Immature natural killer cell (primary cell): ENCODE data around the gene C1orf56. TPM values are rescaled to one million over a fixed set of nuclear protein-coding genes. Genes with fewer than 3 reads are reported as not detected.
A peak's percentile ranks its signal among the peaks of the same experiment; 100 is the strongest.

Experiments
- DNase-seq, 3 donors: peaks; one replicate each; pipeline ENCODE4 v3.0.0; 2022; ENCODE audit warnings: mixed read lengths in 1 of 3
- H3K27ac Mint-ChIP-seq, 6 donors: one replicate each; pipeline ENCODE4 v1.8.0; 2020; ENCODE audit warnings: mixed read lengths in 6 of 6, mild to moderate bottlenecking in 5 of 6, inconsistent platforms in 4 of 6, moderate library complexity in 3 of 6
- H3K27me3 Mint-ChIP-seq, 3 donors: one replicate each; pipeline ENCODE4 v1.8.0; 2020 to 2021; ENCODE audit warnings: low read depth in 3 of 3, mild to moderate bottlenecking in 3 of 3, mixed read lengths in 3 of 3, moderate library complexity in 3 of 3, inconsistent platforms in 1 of 3
- H3K36me3 Mint-ChIP-seq, 3 donors: one replicate each; pipeline ENCODE4 v1.8.0; 2020; ENCODE audit warnings: mixed read lengths in 3 of 3, inconsistent platforms in 2 of 3, mild to moderate bottlenecking in 2 of 3
- H3K4me1 Mint-ChIP-seq, 2 donors: one replicate each; pipeline ENCODE4 v1.8.0; 2020; ENCODE audit warnings: inconsistent platforms in 2 of 2, mild to moderate bottlenecking in 2 of 2, mixed read lengths in 2 of 2, moderate library complexity in 1 of 2
- H3K4me3 Mint-ChIP-seq, 5 donors: one replicate each; pipeline ENCODE4 v1.8.0; 2020; ENCODE audit warnings: mild to moderate bottlenecking in 5 of 5, mixed read lengths in 5 of 5, inconsistent platforms in 3 of 5, moderate library complexity in 3 of 5
- H3K9me3 Mint-ChIP-seq, 6 donors: one replicate each; pipeline ENCODE4 v1.8.0; 2020; ENCODE audit warnings: mild to moderate bottlenecking in 6 of 6, mixed read lengths in 6 of 6, inconsistent platforms in 4 of 6, moderate library complexity in 3 of 6
- polyA plus RNA-seq, 3 donors: library from polyadenylated mRNA; unstranded; fragments of 300-500 nt; fragmentation: Illumina TruSeq; gene quantifications; one replicate each; pipeline ENCODE4 v1.2.3, GENCODE V29; 2021

Gene C1orf56
- polyA plus RNA-seq, 3 donors from 2014 or later: 4.0 to 7.0 (median 4.3) TPM

DNA sequence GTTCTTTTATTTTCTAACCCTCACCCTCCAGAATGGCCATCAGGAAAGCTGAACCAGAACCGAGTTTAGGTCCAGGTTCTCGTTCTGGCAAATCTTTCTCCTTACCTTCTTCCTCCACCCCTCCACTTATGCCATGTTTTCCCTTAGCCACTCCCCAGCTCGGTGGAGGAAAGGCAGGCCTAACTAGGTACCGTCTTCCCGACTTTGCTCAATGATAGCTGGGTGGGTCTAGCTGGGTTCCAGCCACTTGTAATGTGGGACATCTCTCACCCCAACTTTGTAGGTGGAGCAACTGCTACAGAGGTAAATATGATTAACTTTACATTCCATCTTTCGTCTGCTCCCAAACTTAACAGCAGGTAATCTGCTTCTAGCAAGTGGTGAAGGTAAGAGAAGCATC, 10.5 kb upstream of the C1orf56 start:
- peak overlapping the region in 1 of 6 donors; percentile 19 for H3K27ac Mint-ChIP-seq
- H3K36me3 Mint-ChIP-seq: peaks cover 14 to 23% (median 20%) of the 10 kb centered on the region in 3 donors
- H3K9me3 Mint-ChIP-seq: no peaks in the 10 kb centered on the region
- DNase-seq: no peak
- no peak overlapping the region for H3K4me3 Mint-ChIP-seq
- H3K27me3 Mint-ChIP-seq: peaks cover 0 to 2% (median 0%) of the 10 kb centered on the region in 3 donors
- no peaks in the 10 kb centered on the region for H3K4me1 Mint-ChIP-seq

DNA sequence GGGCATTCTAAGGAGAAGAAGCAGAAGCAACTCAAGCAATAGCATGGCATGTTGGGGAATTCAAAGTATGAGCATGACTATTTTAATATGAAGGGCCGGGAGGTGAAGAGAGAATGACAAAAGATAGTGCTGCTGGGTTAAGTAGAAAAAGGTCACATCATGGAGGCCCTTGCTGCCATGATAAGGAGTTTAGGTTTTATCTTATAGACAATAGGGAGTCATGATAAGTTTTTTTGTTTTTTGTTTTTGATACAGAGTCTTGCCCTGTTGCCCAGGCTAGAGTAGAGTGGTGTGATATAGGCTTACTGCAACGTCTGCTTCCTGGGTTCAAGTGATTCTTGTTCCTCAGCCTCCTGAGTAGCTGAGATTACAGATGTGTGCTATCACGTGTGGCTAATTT, 8.0 kb upstream of the C1orf56 start:
- H3K4me3 Mint-ChIP-seq: no peak overlapping the region
- no peak for DNase-seq
- peaks cover 0 to 2% (median 0%) of the 10 kb centered on the region in 3 donors for H3K27me3 Mint-ChIP-seq
- H3K4me1 Mint-ChIP-seq: no peaks in the 10 kb centered on the region
- H3K27ac Mint-ChIP-seq: no peak overlapping the region
- H3K36me3 Mint-ChIP-seq: peaks cover 8 to 24% (median 14%) of the 10 kb centered on the region in 3 donors
- no peaks in the 10 kb centered on the region for H3K9me3 Mint-ChIP-seq

GRCh38 chr1:151043163-151043562, 4.4 kb upstream of the C1orf56 start:
- peaks cover 18 to 22% of the 10 kb centered on the region in 2 donors for H3K4me1 Mint-ChIP-seq
- DNase-seq: no peak
- H3K27ac Mint-ChIP-seq: peak overlapping the region in 1 of 6 donors; percentile 24

GRCh38 chr1:151047925-151048644, 534 bp downstream of the C1orf56 start:
- Mint-ChIP-seq H3K27me3 (peaks cover 9 to 21% (median 14%) of the 10 kb centered on the region in 3 donors), H3K36me3 (peaks cover 14 to 30% (median 28%) of the 10 kb centered on the region in 3 donors), H3K4me3 (peak overlapping the region; percentile 93 to 97 (median 94)), H3K27ac (peak overlapping the region; percentile 88 to 99 (median 94)), H3K4me1 (peaks cover 65 to 67% of the 10 kb centered on the region in 2 donors), H3K9me3 (no peaks in the 10 kb centered on the region)
- peak; percentile 65 to 66 (median 65) for DNase-seq

More at GRCh38 chr1:151043163-151043562, 4.4 kb upstream of the C1orf56 start:
- H3K36me3 Mint-ChIP-seq: peaks cover 0 to 19% (median 6%) of the 10 kb centered on the region in 3 donors
- H3K27me3 Mint-ChIP-seq: peaks cover 8 to 10% (median 9%) of the 10 kb centered on the region in 3 donors
- H3K9me3 Mint-ChIP-seq: no peaks in the 10 kb centered on the region
- no peak overlapping the region for H3K4me3 Mint-ChIP-seq

- H3K4me3 Mint-ChIP-seq: peak overlapping the region; percentile 93 to 97 (median 94)
These were observed 1.1 kb downstream of the C1orf56 start for GRCh38 chr1:151048645-151049032.

GRCh38 chr1:151049458-151049857, 1.9 kb downstream of the C1orf56 start:
- Mint-ChIP-seq H3K27ac (peak overlapping the region; percentile 83 to 99 (median 94)), H3K4me3 (peak overlapping the region; percentile 62 to 97 (median 93))

More at GRCh38 chr1:151048645-151049032, 1.1 kb downstream of the C1orf56 start:
- Mint-ChIP-seq H3K27ac (peak overlapping the region; percentile 88 to 99 (median 94)), H3K27me3 (peaks cover 9 to 21% (median 14%) of the 10 kb centered on the region in 3 donors), H3K36me3 (peaks cover 16 to 33% (median 28%) of the 10 kb centered on the region in 3 donors), H3K9me3 (no peaks in the 10 kb centered on the region), H3K4me1 (peaks cover 67 to 71% of the 10 kb centered on the region in 2 donors)
- no peak for DNase-seq

GRCh38 chr1:151050051-151050688, 2.6 kb downstream of the C1orf56 start:
- DNase-seq: peak in 1 of 3 donors; percentile 5
- H3K27me3 Mint-ChIP-seq: peaks cover 13 to 25% (median 17%) of the 10 kb centered on the region in 3 donors
- H3K9me3 Mint-ChIP-seq: no peaks in the 10 kb centered on the region
- H3K27ac Mint-ChIP-seq: peak overlapping the region; percentile 83 to 99 (median 94)
- peak overlapping the region in 3 of 5 donors; percentile 25 to 93 (median 62) for H3K4me3 Mint-ChIP-seq
- H3K36me3 Mint-ChIP-seq: peaks cover 25 to 42% (median 26%) of the 10 kb centered on the region in 3 donors
- peaks cover 82 to 85% of the 10 kb centered on the region in 2 donors for H3K4me1 Mint-ChIP-seq

More at GRCh38 chr1:151049458-151049857, 1.9 kb downstream of the C1orf56 start:
- Mint-ChIP-seq H3K9me3 (no peaks in the 10 kb centered on the region), H3K36me3 (peaks cover 20 to 36% (median 24%) of the 10 kb centered on the region in 3 donors), H3K27me3 (peaks cover 9 to 21% (median 14%) of the 10 kb centered on the region in 3 donors), H3K4me1 (peaks cover 75 to 78% of the 10 kb centered on the region in 2 donors)
- no peak for DNase-seq

DNA sequence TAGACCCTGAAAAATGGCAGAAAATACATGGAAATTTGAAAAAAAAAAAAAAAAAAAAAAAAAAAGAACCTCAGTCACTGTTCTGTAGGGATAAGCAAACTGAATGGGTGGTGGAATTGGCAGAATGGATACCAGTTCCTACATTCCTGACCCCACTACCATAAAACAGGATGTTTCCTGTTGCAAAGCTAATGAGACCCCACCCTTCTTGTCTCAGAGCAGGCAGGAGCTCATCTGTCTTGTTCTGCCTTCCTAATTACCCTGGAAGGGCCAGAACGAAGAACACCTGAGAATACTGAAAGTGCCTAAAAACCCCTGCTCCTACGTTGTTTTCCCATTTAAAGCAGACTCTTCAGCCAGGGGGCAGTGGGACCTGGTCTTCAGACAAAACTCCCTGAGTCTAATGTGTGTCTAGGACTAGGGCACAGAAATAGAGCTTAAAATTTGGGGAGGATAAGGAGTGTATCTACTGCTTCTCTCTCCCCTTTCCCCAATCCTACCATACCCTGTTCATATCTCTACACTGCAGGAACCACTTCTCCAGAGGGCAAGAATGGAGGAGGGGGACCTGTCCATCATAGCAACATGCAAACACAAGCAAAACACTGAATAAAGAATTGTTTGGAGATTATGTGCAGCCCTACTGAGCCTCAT, 3.9 kb downstream of the C1orf56 start:
- Mint-ChIP-seq H3K36me3 (peaks cover 35 to 56% (median 38%) of the 10 kb centered on the region in 3 donors), H3K27me3 (peaks cover 17 to 29% (median 20%) of the 10 kb centered on the region in 3 donors), H3K4me1 (peaks cover 89 to 91% of the 10 kb centered on the region in 2 donors), H3K4me3 (peak overlapping the region in 2 of 5 donors; percentile 7 to 9), H3K9me3 (no peaks in the 10 kb centered on the region), H3K27ac (peak overlapping the region; percentile 83 to 99 (median 90))
- no peak for DNase-seq

DNA sequence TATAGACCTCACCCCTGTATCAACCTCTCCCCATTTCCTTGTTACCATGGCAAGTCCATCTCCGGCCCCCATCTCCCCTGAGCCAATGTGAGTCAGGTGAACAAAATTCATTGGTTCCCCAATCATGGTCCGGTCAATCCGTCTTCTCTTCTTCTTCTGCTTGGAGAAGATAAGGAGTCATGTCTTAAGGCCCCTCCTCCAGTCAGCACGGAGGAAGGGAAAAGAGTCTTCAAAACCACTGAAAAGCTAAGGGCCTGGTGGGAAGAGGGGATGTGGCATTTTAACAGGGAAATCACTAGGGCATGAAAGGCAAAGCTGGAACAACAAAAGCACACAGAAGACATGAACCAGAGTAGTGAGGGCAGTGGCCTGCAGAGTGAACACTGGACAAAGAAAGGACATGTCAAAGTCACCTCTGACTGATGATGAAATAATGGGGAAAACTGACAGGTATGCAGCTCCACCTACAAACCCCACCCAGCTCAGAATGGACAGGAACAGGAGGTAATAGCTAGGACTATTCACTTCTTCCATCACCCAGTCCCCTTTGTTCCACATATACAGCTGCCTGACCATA, 7.5 kb downstream of the C1orf56 start:
- Mint-ChIP-seq H3K9me3 (no peaks in the 10 kb centered on the region), H3K27me3 (peaks cover 24 to 39% (median 39%) of the 10 kb centered on the region in 3 donors), H3K4me3 (peak overlapping the region; percentile 93 to 98 (median 96)), H3K36me3 (peaks cover 51 to 73% (median 54%) of the 10 kb centered on the region in 3 donors), H3K27ac (peak overlapping the region; percentile 93 to 99 (median 99)), H3K4me1 (peaks cover 81% of the 10 kb centered on the region in 2 donors)
- DNase-seq: no peak

DNA sequence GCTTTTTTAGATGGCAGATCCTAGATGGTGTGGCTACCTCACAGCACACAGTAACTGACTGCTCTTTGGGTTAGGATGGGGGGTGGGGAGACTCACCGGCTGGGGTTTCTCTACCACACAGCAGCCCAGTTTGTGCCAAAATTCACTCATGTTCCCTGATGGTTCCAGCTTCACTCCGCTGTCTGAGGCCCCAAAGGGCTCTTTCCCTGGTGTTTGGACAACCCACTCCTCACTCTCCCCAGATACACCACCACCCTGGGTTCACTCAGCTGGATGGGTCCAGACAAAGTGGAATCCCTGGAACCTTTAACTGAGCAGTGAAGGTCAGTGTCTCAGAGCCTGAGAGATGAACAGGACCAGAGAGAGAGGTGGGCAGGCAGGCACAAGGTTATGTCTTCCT, 8.0 kb downstream of the C1orf56 start:
- Mint-ChIP-seq H3K9me3 (no peaks in the 10 kb centered on the region), H3K36me3 (peaks cover 51 to 69% (median 54%) of the 10 kb centered on the region in 3 donors), H3K27me3 (peaks cover 24 to 40% (median 39%) of the 10 kb centered on the region in 3 donors), H3K4me3 (peak overlapping the region; percentile 93 to 98 (median 96)), H3K27ac (peak overlapping the region; percentile 93 to 99 (median 99)), H3K4me1 (peaks cover 81% of the 10 kb centered on the region in 2 donors)
- no peak for DNase-seq

DNA sequence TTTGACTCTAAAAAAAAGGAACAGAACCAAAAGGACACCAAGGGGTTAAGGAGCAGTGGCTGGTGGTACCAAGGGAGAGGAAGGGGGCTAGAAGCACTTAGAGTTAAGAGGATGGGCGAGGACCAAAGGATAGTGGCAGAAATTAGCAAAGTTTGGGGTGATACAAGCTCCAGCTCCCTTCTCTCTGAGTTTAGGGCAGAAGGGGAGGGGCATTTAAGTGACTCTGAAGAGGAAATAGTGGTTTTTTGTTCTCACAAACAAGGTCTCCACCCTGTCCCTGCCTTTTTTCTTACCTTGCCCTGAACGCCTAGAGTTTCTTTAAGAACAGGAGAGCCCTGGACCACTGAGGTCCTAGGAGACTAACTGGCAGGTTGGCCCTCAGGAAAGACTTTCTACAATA, 8.6 kb downstream of the C1orf56 start:
- peaks cover 49 to 64% (median 50%) of the 10 kb centered on the region in 3 donors for H3K36me3 Mint-ChIP-seq
- peaks cover 24 to 43% (median 39%) of the 10 kb centered on the region in 3 donors for H3K27me3 Mint-ChIP-seq
- peak overlapping the region; percentile 93 to 99 (median 99) for H3K27ac Mint-ChIP-seq
- peaks cover 80 to 81% of the 10 kb centered on the region in 2 donors for H3K4me1 Mint-ChIP-seq
- H3K4me3 Mint-ChIP-seq: peak overlapping the region; percentile 93 to 98 (median 96)
- H3K9me3 Mint-ChIP-seq: no peaks in the 10 kb centered on the region
- peak; percentile 61 to 63 (median 62) for DNase-seq

DNA sequence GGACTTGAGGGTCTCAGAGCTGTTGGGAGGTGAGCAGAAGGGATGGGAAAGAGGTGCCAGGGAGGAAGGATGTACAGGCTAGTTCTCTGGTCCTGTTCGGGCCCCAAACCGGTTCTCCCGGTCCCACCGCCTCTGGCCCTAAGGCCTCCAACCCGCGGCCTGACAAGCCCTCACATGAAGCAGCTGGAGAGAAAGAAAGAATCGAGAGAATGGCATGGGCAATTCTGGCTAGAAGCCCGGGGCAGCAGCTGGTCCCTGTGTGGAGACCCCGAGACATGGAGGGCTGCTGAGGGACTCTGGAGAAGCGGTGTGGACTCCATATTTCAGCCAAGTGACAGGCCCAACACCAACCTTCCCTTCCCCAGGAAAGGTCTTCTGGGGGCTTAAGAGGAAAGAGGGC, 11.1 kb downstream of the C1orf56 start:
- Mint-ChIP-seq H3K36me3 (peaks cover 35 to 43% (median 38%) of the 10 kb centered on the region in 3 donors), H3K9me3 (no peaks in the 10 kb centered on the region), H3K27ac (peak overlapping the region; percentile 93 to 99 (median 99)), H3K4me3 (peak overlapping the region; percentile 93 to 98 (median 96)), H3K4me1 (peaks cover 59 to 65% of the 10 kb centered on the region in 2 donors), H3K27me3 (peaks cover 22 to 42% (median 39%) of the 10 kb centered on the region in 3 donors)
- peak in 2 of 3 donors; percentile 28 for DNase-seq
